ENCODE results near the gene EFNA2.

- TF ChIP-seq CTCF (IDR thresholded peaks at IDR 0.05) (no peak), EP300 (IDR thresholded peaks at IDR 0.05; ENCODE audit: low read depth) (no peak)
These were observed 11.1 kb downstream of the EFNA2 start for GRCh38 chr19:1296575-1297271.
